NCI-H748 (cell line): ENCODE results near the gene DBNL.
A peak's percentile ranks its signal among the peaks of the same experiment; 100 is the strongest.

Experiments
- DNase-seq: peaks from one replicate; lab custom pipeline; 2025; ENCODE audit not compliant: unreplicated experiment; lab: John Stamatoyannopoulos, UW

The DBNL gene

DNA sequence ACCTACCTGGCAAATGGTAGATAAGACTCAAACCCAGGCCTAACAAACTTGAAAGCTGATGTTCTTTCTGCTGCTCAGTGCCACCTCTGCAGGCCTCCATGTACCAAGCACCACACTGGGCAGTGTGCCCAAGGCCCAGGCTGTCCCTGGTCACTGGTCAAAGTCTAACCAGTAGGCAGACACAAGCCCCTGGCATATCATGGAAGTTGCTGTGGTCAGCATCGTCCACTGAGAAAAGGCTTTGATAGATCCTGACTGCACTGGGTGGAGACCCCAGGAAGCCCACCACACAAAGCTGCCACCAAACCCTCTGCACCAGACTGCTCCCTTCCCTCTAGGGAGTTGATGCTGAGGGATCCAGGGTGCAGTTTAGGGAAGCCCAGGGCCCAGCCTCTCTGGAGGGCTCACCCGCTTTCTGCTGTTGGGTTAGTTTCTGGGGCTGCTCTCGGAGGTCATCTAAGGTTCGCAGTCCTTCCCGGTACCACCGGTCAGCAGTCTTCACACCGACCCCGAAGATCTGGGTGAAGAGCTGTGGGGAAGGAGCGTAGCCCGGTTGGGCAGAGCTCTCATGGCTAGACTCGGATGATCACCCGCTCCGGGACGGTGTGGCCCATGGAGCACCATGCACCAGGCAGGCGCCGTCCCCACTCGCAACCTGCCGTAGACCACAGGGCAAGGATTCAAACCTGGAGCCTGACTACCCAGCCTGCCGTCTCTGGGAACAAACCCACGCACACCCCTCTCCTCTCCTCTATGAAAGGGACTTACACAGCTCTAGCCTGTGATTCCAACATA, 31.8 kb downstream of the DBNL start:
- no peak for DNase-seq

DNA sequence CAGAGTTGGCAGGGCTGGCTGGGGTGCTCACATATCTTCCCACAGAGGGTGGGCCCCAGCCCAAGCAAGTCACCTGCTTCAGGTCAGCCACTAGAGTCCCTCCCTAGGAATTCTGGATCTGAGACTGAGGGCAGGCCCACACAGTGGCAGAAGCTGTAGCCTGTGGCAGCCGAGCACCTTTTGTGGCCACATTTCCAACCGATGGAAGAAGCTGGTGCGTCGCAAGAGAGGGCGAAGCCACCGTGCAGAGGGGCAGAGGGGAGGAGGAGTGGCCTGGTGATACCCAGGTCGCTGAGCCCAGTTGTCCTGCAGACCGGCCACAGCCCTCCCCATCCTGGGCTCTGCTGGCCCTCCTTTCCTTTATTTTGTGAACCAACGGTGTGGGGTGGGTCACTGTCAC, 32.6 kb downstream of the DBNL start:
- DNase-seq = no peak

DNA sequence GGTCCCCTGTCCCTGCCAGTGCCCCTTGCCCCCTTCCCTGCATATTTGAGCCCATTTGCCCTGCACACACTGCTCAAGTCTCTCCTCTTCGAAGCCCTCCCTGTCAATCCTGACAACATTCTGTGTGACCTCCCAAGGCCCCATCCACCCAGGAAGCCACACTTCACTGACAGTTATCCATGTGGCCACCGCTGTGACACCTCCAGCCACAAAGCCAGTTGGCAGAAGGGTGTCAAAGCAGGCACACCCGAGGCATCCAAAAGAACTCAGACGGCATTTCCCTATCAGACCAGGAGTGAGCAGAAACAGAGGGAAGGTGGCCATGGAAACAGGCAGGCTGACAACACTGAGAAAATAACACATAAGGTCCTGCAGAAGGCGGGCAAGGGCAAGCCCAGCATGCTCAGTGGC, 33.2 kb downstream of the DBNL start:
- no peak for DNase-seq

DNA sequence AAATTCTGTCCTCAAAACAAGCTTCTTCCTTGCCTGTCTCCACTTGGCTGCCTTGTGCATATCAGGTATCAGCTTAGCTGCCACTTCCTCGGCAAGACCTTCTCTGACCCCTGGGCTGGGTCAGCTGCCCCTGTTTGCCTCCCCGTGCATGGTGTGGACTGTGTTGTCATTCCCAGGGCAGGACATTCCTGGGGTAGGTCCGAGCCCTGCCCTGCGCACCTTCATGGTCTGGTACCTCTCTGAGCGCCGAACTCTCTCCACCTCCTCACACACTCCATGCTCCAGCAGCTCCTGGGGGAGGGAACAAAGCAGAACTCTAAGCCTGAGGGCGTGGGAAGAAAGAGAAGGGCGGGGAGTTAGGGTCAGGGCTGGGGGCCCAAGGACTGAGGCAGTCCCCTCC, 34.0 kb downstream of the DBNL start:
- DNase-seq = no peak

DNA sequence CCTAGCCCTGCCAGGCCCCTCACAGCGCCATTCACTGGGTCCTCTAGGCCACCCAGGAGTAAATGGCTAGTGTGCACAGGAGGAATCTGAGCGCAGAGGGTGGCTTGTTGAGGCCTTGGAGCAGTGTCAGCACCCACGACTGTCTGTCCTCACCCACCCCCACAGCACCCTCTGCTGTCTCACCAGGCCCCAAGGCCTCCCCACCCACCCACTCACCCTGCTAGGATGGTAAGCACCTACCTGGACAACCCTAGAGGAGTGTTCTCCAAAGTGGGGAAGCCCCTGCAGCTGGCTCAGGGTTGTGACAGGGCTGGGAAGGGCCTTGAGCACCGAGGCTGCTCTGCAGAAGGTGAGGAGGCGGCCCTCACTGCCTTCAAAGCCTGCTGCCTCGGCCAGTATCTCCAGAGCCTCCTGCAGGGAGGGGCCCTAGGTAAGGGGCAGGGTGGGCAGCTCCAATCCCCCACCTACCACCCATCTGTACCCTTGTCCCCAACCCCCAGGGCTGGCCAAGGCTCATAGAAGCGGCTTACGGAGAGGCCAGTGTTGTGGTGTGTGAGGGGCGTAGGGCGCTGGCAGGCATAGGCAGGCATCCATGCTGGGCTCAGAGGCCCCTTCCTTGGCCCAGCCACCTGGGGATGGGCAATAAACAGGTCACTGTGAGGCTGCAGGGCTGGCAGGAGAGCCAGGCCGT, 35.0 kb downstream of the DBNL start:
- no peak for DNase-seq

DNA sequence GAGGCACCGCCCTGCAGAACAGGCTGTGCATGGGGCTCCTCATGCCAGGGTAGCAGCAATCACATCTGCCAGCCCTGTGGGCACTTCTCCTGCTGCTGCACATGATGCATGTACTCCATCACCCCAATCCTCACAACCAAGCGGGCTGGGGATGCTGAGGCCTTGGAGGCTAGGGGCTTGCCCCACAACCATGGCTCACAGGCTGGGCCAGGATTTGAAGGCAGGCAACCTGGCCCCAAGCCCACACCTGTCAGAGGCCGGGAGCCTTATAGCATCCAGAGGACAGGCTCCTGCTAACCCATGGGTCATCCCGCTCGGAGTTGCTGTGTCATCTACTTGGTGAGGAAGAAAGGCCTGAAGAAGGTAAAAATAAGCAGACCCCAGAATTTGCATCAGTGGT, 35.6 kb downstream of the DBNL start:
- DNase-seq = no peak

DNA sequence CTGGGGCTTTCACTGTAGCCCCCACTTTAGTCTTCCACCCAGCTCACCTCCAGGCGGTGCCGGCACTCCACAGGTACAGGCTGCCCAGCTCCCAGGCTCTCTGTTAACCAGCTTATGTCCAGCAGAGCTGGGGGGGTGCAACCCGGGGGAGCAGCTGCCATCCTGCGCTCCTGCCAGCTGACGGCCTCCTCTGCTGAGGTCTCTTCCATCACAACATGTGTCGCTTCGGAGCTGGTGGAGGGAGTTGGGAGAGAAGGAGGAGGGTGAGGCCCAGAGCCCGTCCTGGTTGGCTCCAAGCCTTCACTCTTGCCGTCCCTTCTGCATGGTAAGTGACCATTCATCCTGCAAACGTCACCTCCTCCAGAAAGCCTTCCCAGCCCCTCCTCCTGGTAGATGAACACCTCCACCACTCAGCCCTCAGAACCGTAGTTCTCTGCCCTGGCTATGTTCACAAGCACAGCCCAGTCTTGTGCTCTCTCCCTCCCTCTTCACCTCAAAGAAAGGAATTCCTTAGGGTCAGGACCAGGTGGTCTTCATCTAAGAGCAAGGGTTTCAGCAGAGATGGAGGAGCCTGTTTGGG, 36.3 kb downstream of the DBNL start:
- DNase-seq = no peak

DNA sequence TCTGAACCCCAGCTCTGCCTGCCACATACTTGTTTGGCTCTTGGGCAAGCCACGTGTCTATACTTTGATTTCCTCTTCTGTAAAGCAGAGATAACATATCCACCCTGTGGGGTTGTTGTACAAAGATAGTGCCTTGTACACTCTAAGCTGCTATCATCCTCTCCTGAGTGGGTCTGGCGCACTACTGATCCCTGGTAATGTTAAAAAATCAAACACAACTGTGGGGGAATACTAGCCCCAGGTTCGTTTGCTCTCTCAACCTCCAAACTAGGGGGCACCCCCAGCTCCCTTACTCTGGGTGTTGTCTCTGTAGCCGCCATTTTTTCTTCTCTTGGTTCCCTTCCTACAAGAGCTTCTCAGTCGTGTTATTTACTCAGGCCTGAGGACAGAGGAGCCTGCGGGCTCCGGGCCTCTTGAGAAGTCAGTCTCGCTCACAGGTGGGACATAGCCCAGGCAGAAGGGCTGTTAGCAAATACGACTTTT, 36.8 kb downstream of the DBNL start:
- DNase-seq = no peak

DNA sequence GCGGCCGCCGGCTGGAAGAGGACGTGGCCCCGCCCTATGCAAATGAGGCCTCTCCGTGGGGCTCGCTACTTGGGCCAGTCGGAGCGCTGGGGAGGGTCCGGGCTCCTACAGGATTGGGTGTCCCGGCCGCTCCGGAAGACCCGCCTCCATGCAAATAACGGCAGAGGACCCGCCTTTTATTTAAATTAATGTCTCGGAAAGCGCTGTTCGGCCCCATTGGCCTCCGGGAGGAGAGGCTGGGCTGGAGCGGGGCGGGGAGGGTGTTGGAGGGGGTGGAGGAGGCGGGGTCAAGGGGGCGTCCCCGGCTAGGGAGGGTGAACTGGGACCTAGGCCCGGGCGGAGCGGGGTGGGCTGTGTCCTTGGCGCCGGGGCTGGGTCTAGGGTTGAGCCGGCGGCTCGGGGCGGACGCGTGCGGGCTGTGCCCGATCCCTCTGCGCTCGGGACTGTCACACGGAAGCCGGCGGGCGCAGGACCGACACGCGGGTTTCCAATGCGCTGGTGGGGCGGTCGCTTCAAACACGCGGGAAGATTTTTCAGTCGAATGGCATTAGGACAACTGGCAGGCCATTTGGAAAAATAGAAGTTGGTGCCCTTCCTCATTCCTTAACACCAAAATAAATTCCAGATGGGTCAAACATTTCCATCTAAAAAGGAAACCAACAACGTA, 38.2 kb downstream of the DBNL start:
- DNase-seq = peak; percentile 99

DNA sequence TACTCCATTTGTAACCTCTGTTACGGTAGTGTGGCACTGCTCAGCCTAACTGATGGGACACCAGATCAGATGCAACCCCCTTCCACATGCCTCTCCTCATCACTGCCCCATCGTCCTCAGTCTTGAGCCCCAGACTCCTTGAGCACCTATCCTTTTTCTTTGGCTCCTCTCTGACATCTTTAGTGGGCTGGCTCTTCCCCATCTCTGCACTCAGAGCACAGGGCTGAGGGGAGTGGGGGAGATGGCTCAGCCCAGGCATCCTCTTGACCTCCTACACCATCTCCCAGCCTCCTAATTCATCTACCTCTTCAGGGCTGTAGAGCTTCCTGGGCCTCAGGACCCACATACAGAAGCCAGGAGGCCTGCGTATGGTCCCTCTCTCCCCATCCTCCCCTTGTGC, 39.3 kb downstream of the DBNL start:
- DNase-seq = no peak

DNA sequence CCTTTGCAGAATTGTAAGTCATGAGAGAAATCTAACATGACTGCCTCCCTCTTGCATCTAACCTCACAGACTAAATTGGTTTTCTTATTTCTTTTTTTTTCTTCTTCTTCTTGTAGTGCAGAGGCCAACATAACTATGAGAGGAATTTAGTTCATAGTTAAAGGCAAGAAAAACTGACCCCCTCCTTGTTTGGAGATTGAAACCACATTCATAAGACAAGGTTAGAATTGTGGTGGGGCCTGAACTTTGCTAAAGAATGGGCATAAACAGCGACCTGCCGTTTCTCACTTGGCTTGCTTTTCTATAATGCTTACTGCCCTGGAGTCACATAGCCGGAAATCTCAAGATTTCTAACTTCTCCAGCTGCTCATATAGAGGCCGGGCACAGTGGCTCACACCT, 40.2 kb downstream of the DBNL start:
- DNase-seq = no peak

DNA sequence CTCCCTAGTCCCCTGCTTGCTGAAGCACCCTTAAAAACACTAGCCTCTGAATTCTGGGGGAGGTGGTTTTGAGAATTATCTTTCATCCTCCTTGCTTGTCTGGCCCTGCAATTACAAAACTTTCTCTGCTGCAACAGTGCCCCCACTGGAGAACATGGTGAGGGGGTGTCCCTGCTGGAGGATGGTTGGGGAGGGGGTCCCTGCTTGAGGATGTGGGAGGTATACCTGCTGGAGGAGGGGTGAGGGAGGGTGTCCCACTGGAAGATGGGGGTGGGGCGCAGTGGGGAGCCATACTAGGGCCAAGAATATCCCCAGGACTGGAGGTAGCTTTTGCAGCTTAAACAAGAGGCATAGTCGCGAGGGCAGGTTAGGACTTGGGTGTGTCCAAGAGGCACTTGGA, 41.0 kb downstream of the DBNL start:
- no peak for DNase-seq

DNA sequence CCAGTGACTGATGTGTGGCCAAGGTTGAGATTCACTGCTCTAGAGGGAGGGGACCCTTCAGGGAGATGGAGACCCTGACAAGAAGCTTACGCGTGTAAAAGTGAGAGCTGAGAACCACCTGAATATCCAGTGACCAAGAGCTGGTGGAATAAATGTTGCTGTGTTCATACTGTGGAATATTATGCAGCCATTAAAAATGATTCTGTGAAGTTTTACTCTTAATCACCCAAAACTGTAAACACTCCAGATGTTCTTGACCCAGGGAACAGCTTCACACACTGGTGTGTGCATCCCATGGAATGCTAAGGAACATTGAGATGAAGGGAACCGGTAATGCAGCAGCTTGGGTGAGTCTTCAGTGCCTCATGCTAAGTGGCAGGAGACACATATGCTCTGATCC, 42.1 kb downstream of the DBNL start:
- DNase-seq = no peak

DNA sequence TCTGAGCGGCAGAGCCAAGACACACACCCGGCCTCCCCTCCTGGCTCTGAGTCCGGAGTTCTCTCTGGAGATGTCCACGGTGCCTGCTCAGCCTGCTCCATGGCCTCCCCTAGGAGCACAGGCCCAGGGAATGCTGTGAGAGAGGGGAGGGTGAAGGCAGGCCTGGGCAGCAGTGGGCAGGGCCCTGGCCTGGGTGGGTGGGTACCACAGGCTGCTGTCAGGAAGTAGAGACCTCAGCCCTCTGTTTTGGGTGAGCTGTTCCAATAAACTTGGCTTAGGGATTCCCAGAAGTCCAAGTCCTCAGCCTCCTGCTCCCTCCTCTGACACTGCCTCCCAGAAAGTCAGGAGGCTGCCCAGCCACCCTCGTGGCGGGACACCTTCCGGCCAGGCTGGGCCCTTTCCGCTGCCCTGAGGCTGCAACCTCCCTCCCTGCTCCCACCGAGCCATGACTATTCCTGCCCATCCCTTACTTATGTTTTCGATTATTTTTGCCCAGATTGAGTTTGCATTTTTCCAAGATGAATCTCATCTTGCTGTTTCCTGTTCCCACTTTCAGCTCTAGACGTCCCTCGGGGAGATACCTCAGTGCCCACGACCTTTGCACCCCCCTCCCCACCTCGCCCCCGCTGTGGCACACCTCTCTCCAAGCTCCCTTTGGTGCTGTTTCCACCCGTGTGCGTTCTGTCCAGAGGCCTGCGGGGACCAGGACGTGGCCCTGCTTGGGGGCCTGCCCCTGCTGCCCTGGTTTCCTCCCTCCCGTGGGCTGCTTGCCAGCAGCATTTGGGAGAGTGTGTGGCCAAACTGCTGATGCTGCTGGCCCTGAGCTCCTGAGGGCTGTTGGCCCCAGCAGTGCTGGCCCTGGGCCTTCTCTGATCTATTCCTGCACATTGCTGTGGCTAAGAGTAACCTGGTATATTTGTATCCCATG, 43.7 kb downstream of the DBNL start:
- no peak for DNase-seq

DNA sequence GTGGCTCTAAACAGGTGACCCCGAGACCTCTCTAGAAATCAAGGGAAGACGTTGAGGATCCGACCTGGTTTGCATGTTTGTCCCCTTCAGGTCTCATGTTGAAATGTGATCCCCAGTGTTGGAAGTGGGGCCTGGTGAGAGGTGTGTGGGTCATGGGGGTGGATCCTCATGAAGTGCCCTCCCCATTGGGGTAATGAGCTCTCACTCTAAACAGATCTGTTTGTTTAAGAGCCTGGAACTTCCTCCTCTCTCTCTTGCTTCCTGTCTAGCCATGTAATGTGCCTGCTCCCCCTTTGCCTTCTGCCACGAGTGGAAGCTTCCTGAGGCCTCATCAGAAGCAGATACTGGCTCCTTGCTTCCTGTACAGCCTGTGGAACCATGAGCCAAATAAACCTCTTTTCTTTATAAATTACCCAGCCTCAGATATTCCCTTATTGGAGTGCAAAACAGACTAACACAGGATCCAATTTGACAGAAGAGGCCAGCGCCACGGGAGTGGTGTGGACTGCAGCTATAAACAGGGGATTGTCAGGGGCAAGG, 48.7 kb downstream of the DBNL start:
- no peak for DNase-seq

DNA sequence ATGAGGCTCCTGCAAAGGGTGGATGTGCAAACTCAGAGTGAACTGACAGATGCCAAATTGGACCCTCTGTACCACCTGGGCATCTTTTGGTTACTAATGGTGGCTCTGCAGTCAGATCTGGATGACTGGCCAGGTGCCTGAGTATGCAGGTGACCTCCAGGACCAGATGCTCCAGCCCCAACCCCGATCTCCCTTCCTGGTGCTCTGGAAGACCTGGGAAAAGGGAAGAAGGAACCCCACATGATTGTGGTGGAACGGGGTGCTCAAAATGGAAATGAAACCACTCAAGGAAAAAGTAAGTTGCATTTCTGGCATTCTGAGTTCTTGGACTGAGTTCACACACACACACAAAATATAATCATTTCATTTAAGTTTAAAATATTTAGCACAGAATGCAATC, 49.9 kb downstream of the DBNL start:
- DNase-seq = no peak

DNA sequence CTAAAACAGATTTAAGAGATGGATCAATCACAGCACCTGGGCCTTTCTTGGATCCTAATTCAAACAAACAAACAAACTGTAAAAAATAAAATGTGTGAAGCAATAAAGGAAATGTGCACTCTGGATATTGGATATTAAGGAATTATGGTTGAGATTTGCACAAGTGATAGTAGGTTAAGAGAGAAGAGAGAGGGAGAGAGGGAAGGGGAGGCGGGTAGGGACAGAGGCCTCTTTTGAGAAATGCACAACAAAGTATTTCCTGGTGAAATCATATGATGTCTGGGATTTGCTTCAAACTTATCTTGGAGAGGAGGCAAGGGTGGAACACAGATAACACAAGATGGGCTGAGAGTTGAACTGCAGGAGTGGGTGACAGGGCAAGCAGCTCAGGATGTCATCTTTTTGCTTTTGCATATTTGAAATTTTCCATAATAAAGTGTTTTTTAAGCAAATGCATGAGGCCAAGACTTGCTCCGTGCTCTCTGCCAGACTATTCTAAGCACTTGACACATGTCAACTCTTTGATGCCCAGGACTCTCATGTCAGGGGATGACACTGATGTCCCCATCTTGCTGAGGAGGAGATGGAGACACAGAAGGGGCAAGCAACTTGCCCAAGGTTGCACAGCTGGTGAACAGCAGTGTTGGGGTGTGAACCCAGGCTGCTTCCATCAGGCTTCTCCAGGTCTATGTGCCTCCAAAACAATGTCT, 50.5 kb downstream of the DBNL start:
- DNase-seq = no peak

DNA sequence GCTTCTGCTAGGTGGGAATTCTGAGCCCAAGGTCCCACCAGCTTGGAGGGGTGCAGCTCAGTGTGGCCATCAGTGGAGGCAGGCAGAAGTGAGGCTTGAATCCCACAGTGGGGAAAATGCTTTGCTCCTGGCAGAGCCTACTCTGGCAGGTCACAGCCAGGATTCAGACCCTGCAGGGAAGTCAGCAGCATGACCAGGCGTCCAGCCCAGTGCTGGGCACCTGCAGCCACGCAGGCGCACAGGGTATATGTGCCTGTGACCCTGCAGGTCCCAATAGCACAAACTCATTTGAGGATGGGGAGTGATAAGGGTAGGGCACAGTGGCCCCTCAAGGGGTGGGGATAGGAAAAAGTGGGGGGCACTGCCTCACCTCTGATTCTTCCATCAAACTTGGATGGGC, 51.3 kb downstream of the DBNL start:
- DNase-seq = no peak

DNA sequence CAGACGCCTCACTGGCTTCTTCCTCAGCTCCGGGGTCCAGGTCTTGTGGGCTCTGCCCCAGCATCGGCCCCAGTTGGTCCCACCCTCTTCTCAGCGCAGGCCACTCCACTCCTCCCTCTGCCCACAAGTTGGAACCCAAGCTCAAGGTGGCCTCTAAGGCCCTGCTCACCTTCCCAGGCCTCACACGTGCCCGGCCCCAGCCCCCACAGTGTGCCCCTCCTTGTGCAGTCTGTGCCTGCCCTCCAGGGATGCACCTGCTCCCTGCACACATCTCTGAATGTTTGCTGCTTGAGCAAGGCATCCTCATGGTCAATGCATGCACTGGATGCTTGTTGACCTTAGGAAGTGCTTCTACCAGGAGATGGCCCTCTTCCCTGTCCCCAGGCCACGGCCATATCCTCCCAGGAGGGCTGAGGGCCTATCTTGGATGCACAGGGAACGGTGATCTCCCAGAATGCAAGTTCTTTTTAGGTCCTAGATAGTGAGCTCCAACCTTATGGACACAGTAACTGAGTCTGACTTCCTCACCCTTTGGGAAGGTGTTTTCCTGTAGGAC, 51.9 kb downstream of the DBNL start:
- DNase-seq = no peak
